ENCODE measurements around the gene CRISPLD2.
A peak's percentile ranks its signal among the peaks of the same experiment; 100 is the strongest.

The CRISPLD2 gene

DNA sequence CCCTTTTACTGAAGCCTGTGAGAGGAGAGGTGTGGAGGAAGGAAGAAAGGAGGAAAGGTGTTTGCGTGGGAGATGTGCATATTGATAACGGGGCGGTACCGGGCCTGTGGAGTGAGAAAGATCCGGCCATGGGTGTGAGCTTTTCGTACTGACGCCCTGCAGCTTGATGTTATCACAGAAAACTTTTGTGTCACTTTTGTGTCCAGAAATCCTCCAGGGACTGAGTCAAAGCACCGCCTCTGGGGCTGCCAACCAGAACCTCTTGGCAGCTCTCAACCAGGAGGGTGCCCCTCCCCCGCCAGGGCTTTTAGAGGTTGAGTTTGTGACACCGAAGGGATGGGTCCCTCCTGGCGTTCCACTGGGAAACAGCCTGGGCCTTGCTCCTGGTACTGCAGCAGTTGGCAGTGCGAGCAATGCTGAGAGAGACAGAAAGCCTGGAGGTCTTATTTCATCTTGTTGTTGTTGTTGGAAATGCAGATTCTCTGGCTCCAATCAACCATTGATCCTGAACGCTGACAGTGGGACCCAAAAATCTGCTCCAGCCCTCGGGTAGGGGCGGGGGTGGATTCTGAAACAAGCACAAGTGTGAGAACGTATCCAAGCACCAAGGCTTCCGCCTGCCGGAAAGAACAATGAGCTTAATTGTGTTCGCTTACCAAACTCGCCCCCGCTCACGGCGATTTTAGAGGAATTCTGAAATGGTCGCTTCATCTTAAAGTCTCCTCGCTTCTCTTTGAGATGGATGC lies 65.0 kb downstream of the CRISPLD2 start:
- no peak for DNase-seq (ENCODE audit: low read depth)

GRCh38 chr16:84885342-84885910 lies 65.6 kb downstream of the CRISPLD2 start:
- no peak for DNase-seq (ENCODE audit: low read depth)

DNA sequence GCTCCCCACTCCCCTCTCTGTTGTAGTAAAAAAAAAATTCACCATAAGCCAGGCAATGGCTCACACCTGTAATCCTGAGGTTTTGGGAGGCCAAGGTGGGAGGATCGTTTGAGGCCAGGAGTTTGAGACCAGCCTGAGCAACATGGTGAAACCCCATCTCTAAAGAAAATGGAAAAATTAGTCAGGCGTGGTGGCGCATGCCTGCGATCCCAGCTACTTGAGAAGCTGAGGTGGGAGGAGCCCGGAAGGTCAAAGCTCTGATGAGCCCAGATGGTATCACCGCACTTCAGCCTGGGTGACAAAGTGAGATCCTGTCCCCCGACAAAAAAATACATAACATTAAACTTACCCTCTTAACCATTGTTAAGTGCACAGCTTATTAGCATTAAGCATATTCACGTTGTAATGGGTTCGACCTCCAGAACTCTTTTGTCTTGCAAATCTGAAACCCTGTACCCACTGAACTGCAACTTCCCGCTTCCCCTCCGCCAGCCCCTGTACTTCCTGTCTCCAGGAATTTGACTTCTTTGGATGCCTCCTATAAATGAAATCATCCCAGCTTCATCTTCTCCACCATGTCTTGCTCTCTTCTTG lies 66.8 kb downstream of the CRISPLD2 start:
- no peak for DNase-seq (ENCODE audit: low read depth)

DNA sequence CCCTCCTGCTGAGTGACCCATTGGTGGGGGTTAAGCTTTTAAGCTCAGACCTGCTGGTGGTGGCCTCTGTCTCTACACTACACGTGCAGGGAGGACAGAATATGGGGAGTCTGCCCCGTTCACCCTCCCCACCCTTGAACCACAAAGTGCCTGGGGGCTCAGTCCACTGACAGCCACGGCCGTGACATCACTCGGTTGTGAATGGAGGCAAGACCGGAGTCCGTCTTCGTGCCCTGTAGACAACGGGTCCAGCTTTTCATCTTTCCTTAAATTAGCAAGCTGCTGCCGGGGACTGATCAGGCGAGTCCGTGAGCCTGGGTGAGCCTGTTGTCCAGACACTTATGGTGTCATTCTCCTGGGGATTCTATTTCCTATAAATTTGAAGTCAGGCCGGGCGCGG lies 67.4 kb downstream of the CRISPLD2 start:
- no peak for DNase-seq (ENCODE audit: low read depth)

DNA sequence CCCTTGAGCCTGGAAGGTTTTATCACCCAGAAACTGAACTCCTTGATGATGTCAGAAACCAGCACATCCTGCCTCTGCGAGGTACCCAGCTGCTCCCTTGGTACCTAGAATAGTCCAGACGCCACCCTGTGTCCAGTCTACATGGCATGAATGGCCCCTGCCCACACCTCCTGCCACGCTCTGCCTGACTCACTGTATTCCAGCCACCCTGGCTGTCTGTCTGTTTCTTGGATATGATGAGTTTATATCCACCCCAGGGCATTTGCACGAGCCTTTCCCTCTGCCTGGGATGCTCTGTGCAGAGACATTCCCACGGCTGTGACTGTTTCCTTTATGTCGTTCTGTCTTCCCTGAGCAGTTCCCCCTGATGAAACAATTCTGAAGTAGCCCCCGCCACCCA lies 68.7 kb downstream of the CRISPLD2 start:
- no peak for DNase-seq (ENCODE audit: low read depth)

DNA sequence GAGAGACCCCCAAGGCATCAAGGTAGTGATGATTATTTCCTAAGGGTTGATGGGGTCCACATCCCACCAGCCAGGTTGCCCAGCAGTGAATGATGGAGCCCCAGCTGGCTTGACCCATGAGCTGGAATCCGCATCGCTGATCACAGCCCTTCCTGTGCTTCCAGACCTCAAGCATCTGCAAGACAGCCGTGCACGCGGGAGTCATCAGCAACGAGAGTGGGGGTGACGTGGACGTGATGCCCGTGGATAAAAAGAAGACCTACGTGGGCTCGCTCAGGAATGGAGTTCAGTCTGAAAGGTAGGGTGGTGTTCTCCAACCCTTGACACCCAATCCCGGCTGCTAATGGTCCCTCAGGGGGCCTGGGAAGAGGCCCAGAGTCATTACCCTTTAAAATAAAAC lies 69.3 kb downstream of the CRISPLD2 start:
- no peak for DNase-seq (ENCODE audit: low read depth)

DNA sequence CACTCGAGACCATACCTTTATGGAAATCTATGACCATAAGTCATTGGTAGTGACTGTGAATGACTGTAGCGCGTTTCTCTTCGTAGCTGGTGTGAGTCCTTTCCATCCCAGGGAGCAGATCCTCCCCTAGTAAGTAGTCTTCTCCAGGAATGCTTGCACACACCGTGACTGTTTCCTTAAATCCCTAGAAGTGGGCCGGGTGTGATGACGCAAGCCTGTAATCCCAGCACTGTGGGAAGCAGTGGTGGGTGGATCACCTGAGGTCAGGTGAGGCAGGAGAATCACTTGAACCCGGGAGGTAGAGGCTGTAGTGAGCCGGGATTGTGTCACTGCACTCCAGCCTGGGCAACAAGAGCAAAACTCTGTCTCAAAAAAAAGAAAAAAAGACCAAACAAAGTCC lies 70.6 kb downstream of the CRISPLD2 start:
- no peak for DNase-seq (ENCODE audit: low read depth)

DNA sequence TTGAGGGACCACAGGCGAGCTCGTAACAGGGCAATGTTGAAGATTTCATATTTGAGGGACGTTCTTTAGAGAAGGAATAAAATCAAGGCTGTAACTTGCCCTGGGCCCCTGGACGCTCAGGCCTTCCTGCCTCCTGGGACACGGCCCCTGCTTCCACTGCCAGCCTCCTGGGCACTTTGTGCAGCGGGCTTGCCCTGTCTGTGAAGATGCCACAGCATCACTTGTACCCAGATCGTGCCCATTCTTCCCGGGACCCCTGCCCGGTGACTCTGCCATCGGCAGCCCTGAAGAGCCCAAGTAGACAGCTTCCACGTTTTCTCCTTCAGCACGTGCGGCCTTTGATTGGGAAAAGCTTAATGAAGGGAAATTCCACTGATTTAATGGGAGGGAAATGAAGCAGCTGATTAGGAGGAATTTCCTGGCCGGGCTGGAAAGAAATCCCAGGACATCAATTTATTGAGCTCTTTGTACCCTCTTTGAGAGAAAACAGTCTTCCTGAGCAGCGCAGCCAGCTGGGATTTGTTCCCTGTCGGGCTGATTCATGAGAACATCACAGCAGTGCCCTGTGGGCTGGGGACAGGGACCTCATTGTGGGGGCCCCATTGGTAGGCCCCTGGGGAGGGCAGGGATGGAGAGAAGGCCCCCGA lies 71.5 kb downstream of the CRISPLD2 start:
- no peak for DNase-seq (ENCODE audit: low read depth)

- no peak for DNase-seq (ENCODE audit: low read depth)
These were observed 72.3 kb downstream of the CRISPLD2 start for GRCh38 chr16:84892097-84892496.

GRCh38 chr16:84893467-84893848 lies 73.7 kb downstream of the CRISPLD2 start:
- no peak for DNase-seq (ENCODE audit: low read depth)

DNA sequence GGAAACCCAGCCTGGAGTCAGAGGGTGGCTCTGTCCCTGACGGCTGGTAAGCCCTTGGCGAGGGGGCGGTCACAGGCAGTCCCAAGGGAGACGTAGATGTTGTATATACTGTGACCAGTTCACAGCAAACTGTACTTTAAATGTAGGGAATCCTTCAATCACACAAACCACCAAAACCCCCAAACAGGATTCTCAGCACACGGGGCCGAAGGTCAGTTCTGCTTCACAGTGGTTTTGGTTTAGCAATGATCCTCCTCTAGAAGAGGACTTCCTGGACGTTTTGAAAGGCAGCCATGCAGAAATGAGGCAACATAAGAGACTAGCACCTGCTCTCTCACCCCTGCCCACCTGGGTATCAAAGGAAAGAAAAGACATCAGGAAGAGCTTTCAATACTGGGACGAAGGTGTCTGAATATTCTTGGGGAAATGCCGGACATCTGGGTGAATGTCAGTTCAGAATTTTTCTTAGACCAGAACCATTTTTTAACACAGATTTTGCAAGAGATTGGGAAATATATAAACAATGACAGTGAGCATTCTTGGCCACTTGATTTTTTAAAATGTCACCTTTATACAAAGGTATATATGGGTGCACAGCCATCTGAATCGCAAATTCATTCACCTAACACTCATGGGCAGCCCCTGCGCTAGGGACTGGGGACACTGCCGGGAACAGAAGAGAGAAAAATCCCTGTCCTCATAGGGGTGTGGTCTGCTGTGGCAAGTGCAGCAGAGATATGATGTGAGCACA lies 74.2 kb downstream of the CRISPLD2 start:
- DNase-seq (ENCODE audit: low read depth) = peak; percentile 26

- DNase-seq (ENCODE audit: low read depth) = no peak
These were observed 75.2 kb downstream of the CRISPLD2 start for GRCh38 chr16:84895016-84895415.

DNA sequence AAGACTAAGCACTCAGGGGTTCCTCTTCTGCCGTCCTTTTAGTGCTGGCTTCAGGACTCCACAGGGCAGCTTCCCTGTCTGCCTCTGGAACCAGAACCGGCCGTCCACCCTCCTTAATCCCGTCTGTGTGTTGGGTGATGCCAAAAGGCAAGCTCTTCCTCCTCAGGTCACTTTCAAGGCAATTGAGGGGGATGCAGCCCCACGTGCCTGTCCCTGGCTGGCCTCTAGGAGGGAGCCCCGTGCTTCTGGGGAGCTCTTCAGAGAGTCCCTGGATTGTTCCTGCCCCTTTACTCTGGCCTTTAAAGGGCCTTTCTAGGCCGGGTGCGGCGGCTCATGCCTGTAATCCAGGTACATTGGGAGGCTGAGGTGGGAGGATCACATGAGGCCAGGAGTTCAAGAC lies 77.1 kb downstream of the CRISPLD2 start:
- DNase-seq (ENCODE audit: low read depth) = no peak

GRCh38 chr16:84897911-84898377 lies 78.2 kb downstream of the CRISPLD2 start:
- no peak for DNase-seq (ENCODE audit: low read depth)

- DNase-seq (ENCODE audit: low read depth) = no peak
These were observed 78.7 kb downstream of the CRISPLD2 start for GRCh38 chr16:84898447-84898846.

GRCh38 chr16:84899414-84899813 lies 79.6 kb downstream of the CRISPLD2 start:
- no peak for DNase-seq (ENCODE audit: low read depth)

DNA sequence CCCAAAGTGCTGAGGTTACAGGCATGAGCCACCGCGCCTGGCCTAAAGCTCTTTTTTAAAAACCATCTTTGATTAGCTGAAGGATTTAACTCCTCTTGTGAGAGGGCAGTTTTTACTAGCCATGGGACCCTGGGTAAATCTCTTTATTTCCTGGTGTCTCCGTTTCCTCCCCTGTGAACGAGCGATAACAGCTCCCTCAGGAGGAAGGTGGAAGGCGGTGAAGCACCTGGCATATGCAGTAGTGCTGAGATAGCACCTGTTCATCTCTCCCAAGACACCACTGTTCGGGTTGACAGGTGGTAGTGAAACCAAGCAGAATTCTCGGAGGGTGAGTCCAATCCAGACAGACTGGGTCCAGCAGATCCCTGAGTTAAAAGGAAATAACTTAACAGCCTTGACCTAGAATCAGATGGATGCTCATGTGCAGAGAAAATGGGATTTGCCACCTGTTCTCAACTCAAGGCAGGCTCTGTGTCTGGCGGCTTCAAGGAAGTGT lies 86.2 kb downstream of the CRISPLD2 start:
- DNase-seq (ENCODE audit: low read depth) = no peak

GRCh38 chr16:84907051-84907450 lies 87.3 kb downstream of the CRISPLD2 start:
- no peak for DNase-seq (ENCODE audit: low read depth)

DNA sequence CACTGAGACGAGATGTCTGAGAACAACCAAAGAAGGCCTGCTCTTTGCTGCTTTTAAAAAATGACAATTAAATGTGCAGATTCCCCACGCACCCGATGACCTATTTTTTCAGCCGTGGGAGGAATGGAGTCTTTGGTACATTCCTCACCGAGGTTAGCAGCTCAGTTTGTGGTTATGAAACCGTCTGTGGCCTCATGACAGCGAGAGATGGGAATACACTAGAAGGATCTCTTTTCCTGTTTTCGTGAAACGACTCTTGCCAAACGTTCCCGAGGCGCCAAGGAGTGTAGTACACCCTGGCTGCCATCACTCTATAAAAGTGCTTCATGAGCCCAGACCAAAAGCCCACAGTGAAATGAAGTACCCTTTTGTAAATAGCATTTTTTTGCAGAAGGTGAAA lies 87.8 kb downstream of the CRISPLD2 start:
- peak; percentile 45 for DNase-seq (ENCODE audit: low read depth)

DNA sequence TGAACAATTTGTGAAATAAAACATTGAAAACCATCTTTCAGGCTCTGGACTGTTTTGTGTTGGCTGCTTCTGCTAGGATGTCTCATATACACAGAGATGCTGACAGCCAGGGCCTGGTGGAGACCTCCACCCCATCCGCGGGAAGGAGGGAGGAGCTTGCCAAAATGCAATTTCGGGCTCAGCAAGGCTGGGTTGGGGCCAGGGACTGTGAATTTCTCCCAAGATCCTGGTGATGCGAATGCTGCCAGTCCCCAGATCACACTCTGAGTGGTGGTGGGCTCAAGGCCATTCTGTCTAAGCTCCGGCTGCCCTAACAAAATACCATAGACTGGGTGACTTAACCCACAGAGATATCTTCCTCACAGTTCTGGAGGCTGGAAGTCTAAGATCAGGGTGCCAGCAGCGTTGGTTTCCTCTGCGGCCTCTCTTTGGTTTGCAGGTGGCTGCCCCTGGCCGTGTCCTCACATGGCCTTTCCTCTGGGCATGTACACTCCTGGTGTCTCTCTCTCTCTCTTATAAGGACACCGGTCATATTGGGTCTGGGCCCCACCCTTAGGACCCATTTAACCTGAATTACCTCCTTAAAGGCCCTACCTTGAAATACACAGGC lies 89.8 kb downstream of the CRISPLD2 start:
- no peak for DNase-seq (ENCODE audit: low read depth)

GRCh38 chr16:84911486-84912216 lies 91.9 kb downstream of the CRISPLD2 start:
- DNase-seq (ENCODE audit: low read depth) = peak; percentile 53
